ENCODE measurements around the gene THAP5.

THAP5 gene

DNA sequence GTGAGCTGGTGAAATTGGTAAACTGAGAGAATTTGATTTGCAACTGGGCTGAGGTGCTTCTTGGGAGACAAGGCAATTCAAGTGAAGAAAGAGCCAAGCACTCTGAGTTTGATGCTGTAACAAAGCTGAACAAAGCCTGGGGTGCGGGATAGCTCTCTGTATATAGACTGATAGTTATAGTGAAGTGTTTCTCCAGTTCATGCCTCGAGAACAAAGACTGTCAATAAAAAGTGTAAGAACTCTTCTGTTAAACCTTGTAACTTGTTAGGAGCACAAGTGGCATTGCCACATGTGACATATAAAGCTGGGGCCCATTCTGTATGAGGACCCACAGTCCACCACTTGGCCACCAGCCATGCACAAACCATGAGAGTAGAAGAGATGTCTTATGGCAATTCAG lies 32.3 kb downstream of the THAP5 start:
- Histone ChIP-seq H3K4me3 (ENCODE audit: low read length, poor library complexity, severe bottlenecking) (no peak overlapping the region), H3K79me2 (ENCODE audit: insufficient read depth, low read length) (no peaks in the 10 kb centered on the region), H3K27me3 (ENCODE audit: insufficient read depth, low read length, poor library complexity, severe bottlenecking) (no peaks in the 10 kb centered on the region), H3K9ac (ENCODE audit: low read depth, low read length, poor library complexity, severe bottlenecking) (no peak overlapping the region), H3F3A (ENCODE audit: low read depth) (no peaks in the 10 kb centered on the region), H3K4me1 (ENCODE audit: insufficient read depth, low read length, poor library complexity, severe bottlenecking) (no peaks in the 10 kb centered on the region), H4K20me1 (ENCODE audit: insufficient read depth, low read length, poor library complexity, severe bottlenecking) (no peaks in the 10 kb centered on the region), H2AFZ (ENCODE audit: low read length) (no peak overlapping the region), H3K9me3 (ENCODE audit: insufficient read depth, low read depth, low read length) (no peaks in the 10 kb centered on the region), H3K9me2 (replicated peaks; ENCODE audit: low read depth, low read length) (no peaks in the 10 kb centered on the region), H3K4me2 (ENCODE audit: low read depth, low read length, poor library complexity, severe bottlenecking) (no peak overlapping the region), H3K36me3 (ENCODE audit: insufficient read depth, low read length) (no peaks in the 10 kb centered on the region)
- TF ChIP-seq, protein P1, sequence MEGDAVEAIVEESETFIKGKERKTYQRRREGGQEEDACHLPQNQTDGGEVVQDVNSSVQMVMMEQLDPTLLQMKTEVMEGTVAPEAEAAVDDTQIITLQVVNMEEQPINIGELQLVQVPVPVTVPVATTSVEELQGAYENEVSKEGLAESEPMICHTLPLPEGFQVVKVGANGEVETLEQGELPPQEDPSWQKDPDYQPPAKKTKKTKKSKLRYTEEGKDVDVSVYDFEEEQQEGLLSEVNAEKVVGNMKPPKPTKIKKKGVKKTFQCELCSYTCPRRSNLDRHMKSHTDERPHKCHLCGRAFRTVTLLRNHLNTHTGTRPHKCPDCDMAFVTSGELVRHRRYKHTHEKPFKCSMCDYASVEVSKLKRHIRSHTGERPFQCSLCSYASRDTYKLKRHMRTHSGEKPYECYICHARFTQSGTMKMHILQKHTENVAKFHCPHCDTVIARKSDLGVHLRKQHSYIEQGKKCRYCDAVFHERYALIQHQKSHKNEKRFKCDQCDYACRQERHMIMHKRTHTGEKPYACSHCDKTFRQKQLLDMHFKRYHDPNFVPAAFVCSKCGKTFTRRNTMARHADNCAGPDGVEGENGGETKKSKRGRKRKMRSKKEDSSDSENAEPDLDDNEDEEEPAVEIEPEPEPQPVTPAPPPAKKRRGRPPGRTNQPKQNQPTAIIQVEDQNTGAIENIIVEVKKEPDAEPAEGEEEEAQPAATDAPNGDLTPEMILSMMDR (conservative IDR thresholded peaks at IDR 0.05; ENCODE audit: low read length) = no peak
- TF ChIP-seq EZH2phosphoT487 (IDR thresholded peaks at IDR 0.05; ENCODE audit: borderline replicate concordance) = no peak

DNA sequence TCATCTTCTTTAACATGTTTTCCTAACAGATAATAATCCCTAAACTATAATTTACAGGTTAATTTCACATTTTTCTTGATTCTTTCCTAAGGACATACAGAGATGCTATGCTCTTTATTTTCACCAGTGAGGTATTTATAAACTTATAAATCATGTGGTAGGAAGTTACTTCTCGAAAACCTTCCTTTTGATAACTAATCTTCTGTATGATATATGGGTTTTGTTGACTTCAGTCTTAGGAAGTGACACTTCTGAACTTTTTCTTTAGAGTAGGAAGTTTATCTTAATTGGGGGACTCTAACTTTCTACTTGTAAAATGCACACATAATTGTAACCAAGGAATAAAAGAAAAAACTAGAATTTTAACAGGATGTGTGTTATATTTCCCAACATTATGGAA lies 33.8 kb downstream of the THAP5 start:
- no peaks in the 10 kb centered on the region for H4K20me1 ChIP-seq (ENCODE audit: insufficient read depth, low read length, poor library complexity, severe bottlenecking)
- H2AFZ ChIP-seq (ENCODE audit: low read length) = no peak overlapping the region
- no peaks in the 10 kb centered on the region for H3F3A ChIP-seq (ENCODE audit: low read depth)
- no peaks in the 10 kb centered on the region for H3K27me3 ChIP-seq (ENCODE audit: insufficient read depth, low read length, poor library complexity, severe bottlenecking)
- no peaks in the 10 kb centered on the region for H3K36me3 ChIP-seq (ENCODE audit: insufficient read depth, low read length)
- no peaks in the 10 kb centered on the region for H3K4me1 ChIP-seq (ENCODE audit: insufficient read depth, low read length, poor library complexity, severe bottlenecking)
- H3K9me2 ChIP-seq (replicated peaks; ENCODE audit: low read depth, low read length) = no peaks in the 10 kb centered on the region
- H3K4me2 ChIP-seq (ENCODE audit: low read depth, low read length, poor library complexity, severe bottlenecking) = no peak overlapping the region
- no peaks in the 10 kb centered on the region for H3K79me2 ChIP-seq (ENCODE audit: insufficient read depth, low read length)
- no peak overlapping the region for H3K9ac ChIP-seq (ENCODE audit: low read depth, low read length, poor library complexity, severe bottlenecking)
- H3K4me3 ChIP-seq (ENCODE audit: low read length, poor library complexity, severe bottlenecking) = no peak overlapping the region
- H3K9me3 ChIP-seq (ENCODE audit: insufficient read depth, low read depth, low read length) = no peaks in the 10 kb centered on the region
- TF ChIP-seq, protein P1 (conservative IDR thresholded peaks at IDR 0.05; ENCODE audit: low read length) = no peak

DNA sequence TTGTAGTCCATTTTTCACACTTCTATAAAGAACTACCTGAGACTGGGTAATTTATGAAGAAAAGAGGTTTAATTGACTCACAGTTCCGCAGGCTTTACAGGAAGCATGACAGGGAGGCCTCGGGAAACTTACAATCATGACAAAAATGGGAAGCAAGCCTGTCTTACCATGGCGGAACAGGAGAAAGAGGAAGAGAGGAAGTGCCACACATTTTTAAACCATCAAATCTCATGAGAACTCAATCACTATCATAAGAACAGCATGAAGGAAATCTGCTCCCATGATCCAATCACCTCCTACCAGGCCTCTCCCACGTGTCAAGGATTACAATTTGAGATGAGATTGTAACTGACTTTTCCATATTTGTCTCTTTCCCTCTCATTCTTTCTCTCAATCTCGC lies 34.2 kb downstream of the THAP5 start:
- Histone ChIP-seq H3K79me2 (ENCODE audit: insufficient read depth, low read length) (no peaks in the 10 kb centered on the region), H2AFZ (ENCODE audit: low read length) (no peak overlapping the region), H3K4me2 (ENCODE audit: low read depth, low read length, poor library complexity, severe bottlenecking) (no peak overlapping the region), H3K27me3 (ENCODE audit: insufficient read depth, low read length, poor library complexity, severe bottlenecking) (no peaks in the 10 kb centered on the region), H3F3A (ENCODE audit: low read depth) (no peaks in the 10 kb centered on the region), H4K20me1 (ENCODE audit: insufficient read depth, low read length, poor library complexity, severe bottlenecking) (no peaks in the 10 kb centered on the region), H3K9me3 (ENCODE audit: insufficient read depth, low read depth, low read length) (no peaks in the 10 kb centered on the region), H3K4me1 (ENCODE audit: insufficient read depth, low read length, poor library complexity, severe bottlenecking) (no peaks in the 10 kb centered on the region), H3K9me2 (replicated peaks; ENCODE audit: low read depth, low read length) (no peaks in the 10 kb centered on the region), H3K4me3 (ENCODE audit: low read length, poor library complexity, severe bottlenecking) (no peak overlapping the region), H3K9ac (ENCODE audit: low read depth, low read length, poor library complexity, severe bottlenecking) (no peak overlapping the region), H3K36me3 (ENCODE audit: insufficient read depth, low read length) (no peaks in the 10 kb centered on the region)
- TF ChIP-seq EZH2phosphoT487 (IDR thresholded peaks at IDR 0.05; ENCODE audit: borderline replicate concordance) = no peak
- TF ChIP-seq, protein P1 (conservative IDR thresholded peaks at IDR 0.05; ENCODE audit: low read length) = no peak

Data from Loucy (cell line).